Activated naive CD4-positive, alpha-beta T cell treated with anti-CD3 and anti-CD28 coated beads, Interleukin-2, amount 50 U/mL, for 24 hours (primary cell): ENCODE results near the gene SNX17.
A peak's percentile ranks its signal among the peaks of the same experiment; 100 is the strongest.
"Not testable (repeated sequence)": the region's sequence is repeated elsewhere in the genome, so short reads cannot be mapped to it uniquely, and the experiment has no call there.

Experiments
- H3K27ac Mint-ChIP-seq: one replicate; pipeline ENCODE4 v1.8.0; 2021; ENCODE audit warnings: mild to moderate bottlenecking, mixed read lengths
- H3K27me3 Mint-ChIP-seq: one replicate; pipeline ENCODE4 v1.8.0; 2021; ENCODE audit warnings: mixed read lengths
- H3K36me3 Mint-ChIP-seq: one replicate; pipeline ENCODE4 v1.8.0; 2021; ENCODE audit warnings: mixed read lengths
- H3K4me1 Mint-ChIP-seq: one replicate; pipeline ENCODE4 v1.8.0; 2021; ENCODE audit warnings: mixed read lengths
- H3K4me3 Mint-ChIP-seq: one replicate; pipeline ENCODE4 v1.8.0; 2021; ENCODE audit warnings: mild to moderate bottlenecking, mixed read lengths
- H3K9me3 Mint-ChIP-seq: one replicate; pipeline ENCODE4 v1.8.0; 2021; ENCODE audit warnings: mixed read lengths

Gene SNX17

DNA sequence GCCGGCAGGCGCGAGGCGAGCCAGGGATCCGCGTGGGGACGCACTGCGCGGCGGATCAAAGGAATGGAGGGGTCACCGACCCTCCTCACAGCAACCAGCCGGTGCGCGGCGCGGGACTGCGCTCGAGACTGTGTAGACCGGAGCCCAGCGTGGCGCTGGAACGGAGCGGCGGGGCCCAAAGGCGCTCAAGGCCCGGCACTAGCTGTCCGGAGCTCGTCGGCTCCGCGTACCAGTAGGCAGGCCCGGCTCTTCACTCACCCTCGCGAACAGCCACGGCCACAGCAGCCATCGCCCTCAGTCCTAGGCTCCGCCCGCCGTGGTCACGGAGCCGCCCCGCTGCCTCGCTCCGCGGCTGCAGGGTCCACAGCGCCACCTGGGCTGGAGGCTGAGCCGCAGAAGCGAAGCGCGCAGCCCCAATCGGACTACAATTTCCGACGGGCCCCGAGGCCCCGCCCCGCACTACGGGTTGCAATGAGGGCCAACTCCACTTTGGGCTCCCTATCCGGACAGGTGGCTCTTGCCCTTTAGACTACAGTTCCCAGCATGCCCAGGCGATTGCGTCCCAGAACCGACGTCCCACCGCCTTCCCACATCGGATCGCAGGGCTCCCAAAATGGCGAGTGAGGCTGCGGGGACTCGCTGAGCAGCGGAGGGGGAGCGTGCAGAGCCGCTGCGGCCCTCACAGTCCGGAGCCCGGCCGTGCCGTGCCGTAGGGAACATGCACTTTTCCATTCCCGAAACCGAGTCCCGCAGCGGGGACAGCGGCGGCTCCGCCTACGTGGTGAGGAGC, at the start of gene SNX17, which contains the start of gene EIF2B4:
Gene SNX17 (plus strand): TSS at position 591 of the 790 bp plus-strand sequence. CDS start 128 bp downstream, at position 719.
Gene EIF2B4 (minus strand): TSS at position 313 of the 790 bp plus-strand sequence. CDS start 24 bp downstream, at position 289.
- H3K27me3 Mint-ChIP-seq, result no peaks in the 10 kb centered on the region

GRCh38 chr2:27320958-27321543, 49.4 kb upstream of the SNX17 start:
- H3K27ac Mint-ChIP-seq, result no peak overlapping the region
- peak overlapping the region; percentile 23 for H3K4me3 Mint-ChIP-seq
- no peaks in the 10 kb centered on the region for H3K9me3 Mint-ChIP-seq
- no peaks in the 10 kb centered on the region for H3K27me3 Mint-ChIP-seq
- H3K36me3 Mint-ChIP-seq, result peaks cover 9% of the 10 kb centered on the region
- H3K4me1 Mint-ChIP-seq, result peaks cover 18% of the 10 kb centered on the region

More for the DNA sequence above, at the start of gene SNX17, which contains the start of gene EIF2B4:
- Mint-ChIP-seq H3K4me1 (peaks cover 38% of the 10 kb centered on the region), H3K9me3 (no peaks in the 10 kb centered on the region), H3K27ac (peak within 1 kb of the TSS; percentile 98), H3K4me3 (peak within 1 kb of the TSS; percentile 89), H3K36me3 (peaks cover 26% of the 10 kb centered on the region)

- Mint-ChIP-seq H3K4me1 (peaks cover 18% of the 10 kb centered on the region), H3K36me3 (peaks cover 16% of the 10 kb centered on the region), H3K9me3 (no peaks in the 10 kb centered on the region), H3K27me3 (no peaks in the 10 kb centered on the region), H3K4me3 (peak overlapping the region; percentile 99), H3K27ac (peak overlapping the region; percentile 99)
Observed at GRCh38 chr2:27322301-27322765, 48.1 kb upstream of the SNX17 start.

DNA sequence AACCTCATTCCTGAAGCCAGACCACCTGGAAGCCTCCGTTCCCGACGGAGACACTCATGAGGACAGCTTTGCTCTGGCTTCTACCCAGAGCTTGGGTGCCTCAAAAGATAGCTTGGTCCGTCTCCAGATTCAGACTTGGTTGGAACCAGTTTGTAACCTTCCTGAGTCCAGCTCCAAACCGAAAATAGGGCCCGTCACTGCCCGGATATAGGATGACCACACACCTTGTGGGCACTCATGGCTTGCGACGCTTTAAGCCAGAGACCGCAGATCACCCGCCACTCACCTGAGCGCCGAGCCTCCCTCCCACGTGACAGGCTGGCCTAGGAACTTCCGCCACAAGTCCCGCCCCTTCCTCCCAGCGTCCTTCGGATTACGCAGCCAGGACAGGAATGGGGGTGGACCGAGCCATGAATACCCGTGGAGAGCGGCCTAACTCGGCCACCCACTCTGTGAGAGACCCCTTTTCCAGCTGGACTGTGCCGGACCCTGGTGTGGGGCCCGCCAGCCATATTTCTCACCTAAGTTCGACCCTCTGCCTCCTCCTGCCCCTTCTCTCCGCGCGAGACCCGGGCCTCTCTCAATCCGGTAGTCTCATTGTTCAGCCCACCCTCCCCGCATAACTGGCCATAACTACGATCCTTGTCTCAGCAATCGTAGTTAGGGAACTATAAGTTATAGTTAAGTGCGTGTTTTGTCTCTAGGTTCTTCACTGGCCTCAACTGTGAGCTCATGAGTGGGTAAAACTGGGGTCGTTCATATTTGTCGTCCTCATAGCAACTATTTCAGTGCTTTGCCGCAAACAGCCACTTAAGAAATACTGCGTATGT, 47.4 kb upstream of the SNX17 start, which contains the start of gene MPV17:
Gene MPV17 (minus strand): TSS at position 332 of the 830 bp plus-strand sequence. CDS start 580 bp downstream, outside the sequence.
- Mint-ChIP-seq H3K4me1 (peaks cover 18% of the 10 kb centered on the region), H3K36me3 (peaks cover 16% of the 10 kb centered on the region), H3K27me3 (no peaks in the 10 kb centered on the region), H3K9me3 (no peaks in the 10 kb centered on the region), H3K27ac (peak within 1 kb of the TSS; percentile 99), H3K4me3 (peak within 1 kb of the TSS; percentile 99)

- Mint-ChIP-seq H3K4me1 (peaks cover 18% of the 10 kb centered on the region), H3K27ac (peak overlapping the region; percentile 99), H3K9me3 (no peaks in the 10 kb centered on the region), H3K36me3 (peaks cover 16% of the 10 kb centered on the region), H3K4me3 (peak overlapping the region; percentile 99), H3K27me3 (no peaks in the 10 kb centered on the region)
Observed at GRCh38 chr2:27323596-27324285, 46.7 kb upstream of the SNX17 start.

- Mint-ChIP-seq H3K27ac (peak overlapping the region; percentile 19), H3K36me3 (peaks cover 14% of the 10 kb centered on the region)
Observed at GRCh38 chr2:27324720-27325119, 45.7 kb upstream of the SNX17 start.

GRCh38 chr2:27335311-27335710, 35.1 kb upstream of the SNX17 start:
- peak overlapping the region; percentile 66 for H3K27ac Mint-ChIP-seq

More at GRCh38 chr2:27324720-27325119, 45.7 kb upstream of the SNX17 start:
- Mint-ChIP-seq H3K4me1 (peaks cover 18% of the 10 kb centered on the region), H3K4me3 (peak overlapping the region; percentile 55), H3K9me3 (no peaks in the 10 kb centered on the region), H3K27me3 (no peaks in the 10 kb centered on the region)

DNA sequence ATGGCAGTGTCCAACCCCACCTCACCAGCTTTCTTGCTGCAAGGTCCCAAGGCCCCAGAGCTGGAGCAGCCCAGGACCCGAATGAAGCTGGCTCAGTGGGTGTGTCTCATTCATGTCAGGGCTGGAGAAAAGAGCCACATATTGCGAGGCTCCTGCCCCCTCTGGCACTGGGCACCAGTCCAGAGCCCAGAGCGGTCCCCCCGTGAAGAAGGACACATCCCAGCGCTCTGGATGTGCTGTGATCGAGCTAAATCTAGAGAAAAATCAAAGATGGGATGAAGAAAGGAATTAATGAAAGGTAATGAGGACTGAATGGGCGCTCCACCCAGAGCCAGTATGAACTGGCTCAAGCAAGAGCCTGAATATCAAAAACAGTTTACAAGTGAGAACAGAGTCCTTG, 34.2 kb upstream of the SNX17 start:
- no peaks in the 10 kb centered on the region for H3K27me3 Mint-ChIP-seq
- no peak overlapping the region for H3K4me3 Mint-ChIP-seq
- peaks cover 5% of the 10 kb centered on the region for H3K36me3 Mint-ChIP-seq
- H3K9me3 Mint-ChIP-seq, result no peaks in the 10 kb centered on the region
- H3K4me1 Mint-ChIP-seq, result no peaks in the 10 kb centered on the region
- no peak overlapping the region for H3K27ac Mint-ChIP-seq

More at GRCh38 chr2:27335311-27335710, 35.1 kb upstream of the SNX17 start:
- H3K36me3 Mint-ChIP-seq, result peaks cover 6% of the 10 kb centered on the region
- no peaks in the 10 kb centered on the region for H3K27me3 Mint-ChIP-seq
- H3K4me1 Mint-ChIP-seq, result no peaks in the 10 kb centered on the region
- H3K9me3 Mint-ChIP-seq, result no peaks in the 10 kb centered on the region
- H3K4me3 Mint-ChIP-seq, result no peak overlapping the region

DNA sequence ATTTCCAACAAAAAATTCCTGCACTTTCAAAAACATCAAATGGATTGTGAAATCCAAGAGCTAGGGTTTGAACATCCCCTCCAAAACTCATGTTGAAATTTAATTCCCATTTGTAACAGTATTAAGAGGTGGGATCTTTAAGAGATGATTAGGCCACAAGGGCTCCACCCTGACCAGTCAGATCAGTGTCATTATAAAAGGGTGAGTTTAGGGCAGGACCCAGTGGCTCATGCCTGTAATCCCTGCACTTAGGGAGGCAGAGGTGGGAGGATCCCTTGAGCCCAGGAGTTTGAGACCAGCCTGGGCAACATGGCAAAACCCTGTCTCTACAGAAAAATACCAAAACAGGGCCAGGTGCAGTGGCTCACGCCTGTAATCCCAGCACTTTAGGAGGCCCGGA, 22.8 kb upstream of the SNX17 start:
- Mint-ChIP-seq H3K36me3 (peaks cover 3% of the 10 kb centered on the region), H3K27ac (no peak overlapping the region), H3K9me3 (no peaks in the 10 kb centered on the region), H3K4me1 (peaks cover 43% of the 10 kb centered on the region), H3K4me3 (no peak overlapping the region), H3K27me3 (no peaks in the 10 kb centered on the region)

GRCh38 chr2:27350106-27350693, 20.2 kb upstream of the SNX17 start:
- no peak overlapping the region for H3K27ac Mint-ChIP-seq
- H3K27me3 Mint-ChIP-seq, result no peaks in the 10 kb centered on the region
- H3K4me3 Mint-ChIP-seq, result no peak overlapping the region
- peaks cover 2% of the 10 kb centered on the region for H3K36me3 Mint-ChIP-seq
- no peaks in the 10 kb centered on the region for H3K9me3 Mint-ChIP-seq
- H3K4me1 Mint-ChIP-seq, result peaks cover 63% of the 10 kb centered on the region

DNA sequence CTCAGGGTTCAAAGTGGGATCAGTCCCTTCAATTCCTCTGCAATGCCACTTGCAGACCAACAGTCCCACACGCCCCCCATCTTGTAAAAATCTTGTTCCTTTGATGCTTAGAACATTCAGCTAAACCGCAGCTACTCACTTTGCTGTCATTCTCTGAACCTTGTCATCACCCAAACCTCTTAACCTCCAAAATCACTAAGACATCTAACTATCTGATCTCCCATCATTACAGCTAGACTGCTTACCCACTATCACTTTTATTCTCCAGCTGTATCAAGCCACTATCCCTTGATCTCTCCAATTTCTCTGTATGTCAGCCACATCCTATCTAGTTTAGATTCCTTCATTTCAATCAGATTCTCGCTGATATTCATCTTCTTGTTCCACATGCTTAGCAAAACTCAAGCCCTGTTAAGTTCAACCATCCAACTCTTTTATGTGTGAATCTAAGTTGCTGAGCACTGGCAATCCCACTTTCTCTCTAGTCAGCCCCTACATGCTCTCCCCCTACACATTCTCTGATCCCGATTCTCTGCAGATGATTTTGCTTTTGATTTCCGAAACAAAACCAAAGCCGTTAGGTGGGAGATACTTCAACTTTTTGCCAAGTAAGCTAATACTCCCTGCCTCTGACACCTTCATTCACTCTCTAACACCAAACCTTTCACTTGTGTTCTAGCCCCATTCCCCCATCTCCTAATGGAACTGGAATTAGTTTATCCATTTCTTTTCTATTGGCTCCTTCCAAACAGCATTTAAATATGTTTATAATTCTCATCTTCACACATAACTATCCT, 18.4 kb upstream of the SNX17 start:
- H3K27ac Mint-ChIP-seq, result peak overlapping the region; percentile 31
- H3K36me3 Mint-ChIP-seq, result peaks cover 5% of the 10 kb centered on the region
- H3K27me3 Mint-ChIP-seq, result no peaks in the 10 kb centered on the region
- H3K9me3 Mint-ChIP-seq, result no peaks in the 10 kb centered on the region
- H3K4me3 Mint-ChIP-seq, result peak overlapping the region; percentile 12
- H3K4me1 Mint-ChIP-seq, result peaks cover 68% of the 10 kb centered on the region

DNA sequence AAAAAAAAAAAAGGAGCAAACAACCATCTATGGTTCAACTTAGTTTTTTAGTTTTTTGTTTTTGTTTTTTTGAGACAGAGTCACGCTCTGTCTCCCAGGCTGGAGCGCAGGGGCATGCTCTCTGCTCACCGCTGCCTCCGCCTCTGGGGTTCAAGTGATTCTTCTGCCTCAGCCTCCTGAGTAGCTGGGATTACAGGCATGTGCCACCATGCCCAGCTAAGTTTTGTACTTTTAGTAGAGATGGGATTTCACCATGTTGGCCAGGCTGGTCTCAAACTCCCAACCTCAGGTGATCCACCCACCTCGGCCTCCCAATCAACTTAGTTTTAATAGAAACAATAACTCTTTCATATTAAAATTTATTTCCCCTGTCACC, 17.0 kb upstream of the SNX17 start:
- not testable (repeated sequence) for H3K27ac Mint-ChIP-seq, H3K4me3 Mint-ChIP-seq, H3K27me3 Mint-ChIP-seq, H3K9me3 Mint-ChIP-seq, H3K36me3 Mint-ChIP-seq
- H3K4me1 Mint-ChIP-seq, result peaks cover 67% of the 10 kb centered on the region

GRCh38 chr2:27353762-27354596, 16.4 kb upstream of the SNX17 start:
- Mint-ChIP-seq H3K4me3 (peak overlapping the region; percentile 38), H3K9me3 (no peaks in the 10 kb centered on the region), H3K27me3 (no peaks in the 10 kb centered on the region), H3K4me1 (peaks cover 71% of the 10 kb centered on the region), H3K36me3 (peaks cover 7% of the 10 kb centered on the region), H3K27ac (peak overlapping the region; percentile 62)
